Activated CD4-positive, alpha-beta T cell treated with anti-CD3 and anti-CD28 coated beads, Interleukin-2, Interleukin-4, amounts not matched to agents 100 ng/mL and 50 ng/mL, durations not matched to agents 16 hours and 8 hours (primary cell): ENCODE measurements around the gene C10orf90.
A peak's percentile ranks its signal among the peaks of the same experiment; 100 is the strongest.

Source experiments
- DNase-seq: peaks from one replicate; pipeline ENCODE4 v3.0.0-alpha.2; 2020; ENCODE audit warnings: low spot score

C10orf90 gene

GRCh38 chr10:126632705-126633104, 37.8 kb downstream of the C10orf90 start:
- DNase-seq: no peak

DNA sequence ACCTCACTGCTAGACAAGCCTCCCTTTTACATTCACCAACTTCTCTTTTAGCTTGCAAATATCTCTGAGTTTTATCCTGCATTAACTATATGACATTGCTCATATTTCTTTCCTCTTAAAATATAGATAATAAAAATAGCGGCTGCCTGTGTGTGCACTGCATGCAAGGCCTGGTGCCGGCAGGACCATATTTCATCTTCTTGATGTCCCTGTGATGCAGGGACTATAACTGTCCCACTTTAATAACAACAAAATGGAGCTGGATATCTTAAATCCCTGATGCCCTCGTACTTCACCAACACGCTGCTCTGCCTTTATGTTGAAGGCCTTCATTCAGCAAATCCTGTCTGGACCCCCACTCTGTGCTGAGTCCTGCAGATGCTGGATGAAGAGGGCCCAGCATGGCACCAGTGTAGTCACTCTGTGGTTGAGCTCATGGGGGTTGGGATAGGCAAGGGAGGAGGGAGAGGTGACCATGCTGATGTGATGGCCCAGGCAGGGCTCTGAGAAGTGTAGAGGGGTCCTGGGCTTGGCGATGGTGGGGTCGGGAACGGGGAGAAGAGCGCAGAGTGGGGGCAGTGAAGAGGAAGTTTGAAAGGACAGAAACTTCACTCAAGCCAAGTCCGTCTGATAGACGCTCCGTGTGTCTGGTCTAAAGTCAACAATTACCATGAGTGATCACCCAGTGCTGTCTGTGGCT, 40.4 kb downstream of the C10orf90 start:
- DNase-seq: no peak

GRCh38 chr10:126628746-126629145, 41.7 kb downstream of the C10orf90 start:
- DNase-seq: no peak

GRCh38 chr10:126621846-126622245, 48.6 kb downstream of the C10orf90 start:
- no peak for DNase-seq

GRCh38 chr10:126618466-126618865, 52.0 kb downstream of the C10orf90 start:
- no peak for DNase-seq

DNA sequence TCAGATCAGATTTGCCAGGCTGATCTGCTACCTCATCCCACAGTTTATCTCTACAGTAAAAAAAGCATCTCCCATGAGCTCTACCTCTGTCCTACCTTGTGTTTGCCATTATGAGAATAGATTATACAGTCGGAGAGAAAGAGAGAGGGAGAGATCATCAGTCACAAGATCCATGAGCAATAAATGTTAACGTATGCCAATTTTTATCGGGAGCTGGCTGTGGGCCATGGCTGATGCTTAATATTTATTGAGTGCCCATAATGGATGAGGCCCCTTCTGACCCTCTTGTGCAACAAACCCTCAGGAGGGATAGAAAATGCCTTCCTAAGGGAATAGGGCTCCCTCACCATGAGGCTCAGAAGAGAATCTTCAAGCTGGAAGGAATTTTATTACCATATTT, 52.8 kb downstream of the C10orf90 start:
- no peak for DNase-seq

- DNase-seq: no peak
Observed at GRCh38 chr10:126617208-126617607, 53.3 kb downstream of the C10orf90 start.

GRCh38 chr10:126616737-126617136, 53.8 kb downstream of the C10orf90 start:
- no peak for DNase-seq

DNA sequence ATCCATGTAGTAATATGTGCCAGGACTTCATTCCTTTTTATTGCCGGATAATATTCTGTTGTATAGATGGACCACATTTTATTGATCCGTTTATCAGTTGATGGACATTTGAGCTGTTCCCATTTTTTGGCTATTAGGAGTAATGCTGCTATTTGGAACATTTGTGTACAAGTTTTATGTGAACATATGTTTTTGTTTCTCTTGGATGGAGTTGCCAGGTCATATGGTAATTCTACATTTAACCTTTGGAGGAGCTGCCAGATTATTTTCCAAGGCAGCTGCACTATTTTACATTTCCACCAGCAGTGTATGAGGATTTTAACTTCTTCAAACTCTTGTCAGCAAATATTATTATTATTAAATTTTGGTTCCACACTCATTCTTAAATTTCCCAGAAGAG, 59.2 kb downstream of the C10orf90 start:
- no peak for DNase-seq

GRCh38 chr10:126609566-126609965, 60.9 kb downstream of the C10orf90 start:
- no peak for DNase-seq

- DNase-seq: no peak
Observed at GRCh38 chr10:126599949-126600682, 70.4 kb downstream of the C10orf90 start.

DNA sequence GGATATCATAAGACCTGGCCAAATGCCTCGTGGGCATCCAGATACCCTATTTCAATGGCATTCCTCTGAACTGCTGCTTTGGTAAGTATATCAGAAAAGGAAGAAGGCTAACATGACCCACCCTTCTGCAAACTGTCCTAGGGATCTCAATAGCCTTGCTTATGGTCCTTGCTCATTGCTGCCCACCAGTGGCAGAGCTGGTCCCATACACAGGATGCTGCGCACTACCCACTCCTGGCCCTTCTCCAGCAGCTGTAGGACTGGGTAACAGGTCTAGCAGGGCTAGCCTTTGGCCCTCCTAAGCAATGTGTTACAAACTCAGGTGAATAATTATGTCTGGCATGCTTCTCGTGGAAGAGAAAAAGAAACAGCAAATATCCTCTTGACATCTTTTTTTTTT, 72.5 kb downstream of the C10orf90 start:
- DNase-seq: peak; percentile 1

- no peak for DNase-seq
Observed at GRCh38 chr10:126597211-126597610, 73.3 kb downstream of the C10orf90 start.

- DNase-seq: no peak
Observed at GRCh38 chr10:126596472-126597016, 73.9 kb downstream of the C10orf90 start.

DNA sequence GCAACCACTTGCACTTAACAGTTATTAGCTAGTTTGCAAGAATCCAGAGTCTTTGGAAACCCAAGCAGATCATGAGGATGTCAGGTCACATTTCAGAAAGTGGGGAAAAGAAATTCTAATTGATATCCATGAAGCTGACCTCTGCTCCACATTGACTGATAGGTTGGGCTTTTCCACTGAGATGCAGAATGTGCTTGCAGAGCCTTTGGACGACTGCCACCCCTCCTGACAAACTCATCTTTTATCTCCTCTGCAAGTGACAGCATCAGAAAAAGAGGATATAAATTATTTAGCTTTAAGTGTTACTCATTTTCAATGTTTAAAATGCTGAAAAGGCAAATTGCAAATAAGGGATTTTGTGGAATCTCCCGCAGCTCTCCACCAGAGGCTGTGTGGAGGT, 75.3 kb downstream of the C10orf90 start:
- DNase-seq: no peak

DNA sequence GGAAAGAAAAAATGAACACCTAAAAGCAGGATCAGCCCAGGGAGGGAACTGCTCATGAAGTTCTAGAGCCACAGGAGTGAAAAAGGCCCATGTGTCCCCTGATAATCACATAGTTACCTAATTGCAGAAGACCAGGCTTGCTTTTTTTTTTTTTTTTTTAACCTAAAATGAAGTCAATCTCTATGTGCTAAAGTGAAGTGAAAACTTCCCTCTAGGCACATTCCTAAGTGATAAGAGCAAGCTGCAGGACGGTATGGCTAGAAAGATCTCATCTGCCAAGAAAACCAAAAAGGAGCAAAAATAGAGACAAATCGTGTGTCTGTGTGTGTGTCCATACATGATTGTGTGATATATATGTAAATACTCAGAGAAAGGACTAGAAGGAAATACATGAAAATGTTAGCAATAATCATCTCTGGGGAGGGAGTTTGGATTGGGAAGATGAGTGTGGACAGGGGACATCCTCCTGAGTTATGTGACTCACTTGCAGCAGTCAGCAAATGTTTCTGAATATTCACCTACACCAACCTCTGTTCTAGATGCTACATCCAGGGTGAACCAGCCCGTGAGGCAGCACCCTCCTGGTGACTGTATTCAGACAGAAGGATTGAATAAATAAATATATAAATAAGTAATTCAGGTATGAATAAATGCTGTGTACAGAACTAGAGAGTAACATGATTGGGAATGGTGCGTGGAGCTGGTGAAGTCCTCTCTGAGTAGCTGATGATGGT, 76.4 kb downstream of the C10orf90 start:
- DNase-seq: no peak

DNA sequence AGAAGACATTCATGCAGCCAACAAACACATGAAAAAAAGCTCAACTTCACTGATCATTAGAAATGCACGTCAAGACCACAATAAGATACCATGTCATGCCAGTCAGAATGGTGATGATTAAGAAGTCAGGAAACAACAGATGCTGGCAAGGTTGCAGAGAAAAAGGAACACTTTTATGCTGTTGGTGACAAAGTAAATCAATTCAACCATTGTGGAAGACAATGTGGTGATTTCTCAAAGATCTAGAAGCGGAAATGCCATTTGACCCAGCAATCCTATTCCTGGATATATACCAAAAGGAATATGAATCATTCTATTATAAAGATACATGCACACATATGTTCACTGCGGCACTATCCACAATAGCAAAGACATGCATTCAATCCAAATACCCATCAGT, 77.6 kb downstream of the C10orf90 start:
- no peak for DNase-seq

DNA sequence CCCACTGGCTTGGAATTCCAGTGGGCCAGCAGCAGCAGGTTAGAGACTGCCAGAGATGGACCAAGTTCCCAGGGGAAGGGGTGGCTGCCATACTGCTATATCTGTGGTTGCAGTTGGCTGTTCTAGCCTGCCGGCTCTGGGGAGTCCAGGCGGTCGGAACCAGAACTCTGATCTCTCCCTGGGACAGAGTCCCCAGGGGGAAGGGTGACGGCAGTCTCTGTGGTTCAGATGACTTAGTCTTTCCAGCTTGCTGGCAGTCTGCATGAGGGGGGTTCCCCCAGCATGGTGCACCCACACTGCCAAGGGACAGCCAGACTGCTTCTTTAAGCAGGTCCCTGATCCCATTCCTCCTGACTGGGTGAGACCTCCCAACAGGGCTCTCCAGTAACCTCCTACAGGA, 82.5 kb downstream of the C10orf90 start:
- no peak for DNase-seq

DNA sequence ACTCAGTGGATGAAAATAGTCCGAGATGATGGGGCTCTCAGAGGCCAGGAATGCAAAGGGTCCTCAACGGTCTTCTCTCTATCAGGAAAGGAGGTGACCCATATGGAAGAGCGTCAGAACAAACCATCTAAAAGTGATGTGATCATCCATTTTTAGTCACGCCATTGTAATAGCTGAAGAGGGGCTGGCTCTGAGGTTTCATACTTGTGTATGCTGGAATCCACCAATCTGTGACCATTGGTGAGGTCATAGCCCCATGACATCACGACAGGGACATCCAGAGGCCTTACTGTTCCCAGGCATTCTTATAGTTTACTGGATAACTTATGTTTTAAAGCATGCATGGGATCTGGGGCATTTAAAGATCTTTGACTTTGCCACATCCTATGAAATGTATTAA, 83.6 kb downstream of the C10orf90 start:
- no peak for DNase-seq

- no peak for DNase-seq
Observed at GRCh38 chr10:126586128-126586527, 84.4 kb downstream of the C10orf90 start.

- DNase-seq: no peak
Observed at GRCh38 chr10:126585249-126586017, 85.1 kb downstream of the C10orf90 start.

DNA sequence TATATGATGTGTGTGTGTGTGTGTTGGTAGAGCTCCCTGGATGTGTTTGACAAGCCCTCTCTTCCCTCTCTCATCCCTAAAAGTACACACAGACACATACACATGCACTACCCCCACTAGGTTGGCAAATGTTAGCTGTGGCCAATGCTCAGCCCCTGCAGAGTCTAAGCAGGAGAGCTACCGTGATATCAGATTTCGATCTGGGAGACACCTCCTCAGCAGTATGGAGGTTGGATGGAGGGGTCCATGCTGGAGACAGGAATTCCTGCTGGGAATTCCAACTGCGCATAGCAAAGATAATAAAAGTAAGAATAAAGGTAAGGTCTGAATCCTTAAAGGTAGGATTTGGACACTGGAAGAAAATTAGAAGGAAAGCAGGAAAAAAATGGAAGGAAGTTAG, 85.7 kb downstream of the C10orf90 start:
- no peak for DNase-seq
